ENCODE measurements around the gene HELLS. TPM values are rescaled to one million over a fixed set of nuclear protein-coding genes. Genes with fewer than 3 reads are reported as not detected.

HELLS gene
- total RNA-seq, 1 experiment from 2014 or later = 291 TPM

GRCh38 chr10:94641480-94641879 is 95.9 kb downstream of the HELLS start:
- no peak overlapping the region for H3K27ac Mint-ChIP-seq
- WGBS (ENCODE audit: extremely low coverage, insufficient read length, low lambda C conversion rate) = no CpG with 5 or more reads among the region's 4 CpGs
- H3K4me3 Mint-ChIP-seq = no peak overlapping the region

More at GRCh38 chr10:94641480-94641879, 95.9 kb downstream of the HELLS start:
- H2BK5ac ChIP-seq (ENCODE audit: insufficient read length, low read length) = no peak overlapping the region
- no peaks in the 10 kb centered on the region for H3K4me1 Mint-ChIP-seq
- H4K5ac ChIP-seq (ENCODE audit: insufficient read length, low read depth, low read length) = no peak overlapping the region
- H3K4me2 ChIP-seq (ENCODE audit: insufficient read depth, insufficient read length, low read length) = no peak overlapping the region
- H4K91ac ChIP-seq (ENCODE audit: insufficient read length, low read depth, low read length) = no peak overlapping the region
- peaks cover 18 to 24% (median 23%) of the 10 kb centered on the region in 3 experiments for H3K36me3 Mint-ChIP-seq (ENCODE audit: insufficient read depth in 1 of 3, low read depth in 3 of 3)
- H3K4ac ChIP-seq (ENCODE audit: low read depth, low read length) = no peak overlapping the region
- DNase-seq = no peak
- H2AK5ac ChIP-seq (ENCODE audit: insufficient read length, low read length) = no peak overlapping the region
- no peak overlapping the region for H3T11ph ChIP-seq (ENCODE audit: low read length)
- no peak overlapping the region for H3K23ac ChIP-seq (ENCODE audit: insufficient read length, low read depth, low read length)
- H4K8ac ChIP-seq (replicated peaks; ENCODE audit: insufficient read length, low read depth, low read length) = no peak overlapping the region
- H3K79me1 ChIP-seq (ENCODE audit: insufficient read depth, low read depth, low read length, poor library complexity, severe bottlenecking) = no peaks in the 10 kb centered on the region
- no peak overlapping the region for H2BK120ac ChIP-seq (ENCODE audit: low read depth, low read length, poor library complexity, severe bottlenecking)
- no peaks in the 10 kb centered on the region for H3K27me3 ChIP-seq (ENCODE audit: insufficient read depth, low read length)
- no peak overlapping the region for H3K56ac ChIP-seq (ENCODE audit: insufficient read length, low read depth, low read length)
- no peak overlapping the region for H3K27ac ChIP-seq (ENCODE audit: insufficient read length, low read depth, low read length)
- no peaks in the 10 kb centered on the region for H3K23me2 ChIP-seq (ENCODE audit: insufficient read length, low read depth, low read length, poor library complexity, severe bottlenecking)
- H3K9ac ChIP-seq (ENCODE audit: extremely low read depth, insufficient read length, low read length) = no peak overlapping the region
- no peak for TF ChIP-seq CTCF (conservative IDR thresholded peaks at IDR 0.05)
- H3K9me3 Mint-ChIP-seq = peaks cover 17 to 21% of the 10 kb centered on the region in 2 experiments
- H2BK12ac ChIP-seq (ENCODE audit: insufficient read length, low read depth, low read length) = no peak overlapping the region
- H3K14ac ChIP-seq (ENCODE audit: insufficient read depth, low read length) = no peak overlapping the region
- no peak overlapping the region for H3K18ac ChIP-seq (ENCODE audit: insufficient read length, low read depth, low read length)
- H4K20me1 ChIP-seq (ENCODE audit: control insufficient read depth, insufficient read depth, insufficient read length) = no peaks in the 10 kb centered on the region
- H2AFZ ChIP-seq (ENCODE audit: low read length) = no peak overlapping the region
- no peaks in the 10 kb centered on the region; the same call in 1 of the 2 replicates for H3K27me3 Mint-ChIP-seq (ENCODE audit: low read depth)
- no peaks in the 10 kb centered on the region for H3K4me1 ChIP-seq (ENCODE audit: insufficient read depth, low read length)
- H2BK20ac ChIP-seq (ENCODE audit: low read depth, low read length, poor library complexity, severe bottlenecking) = no peak overlapping the region
- H3K79me2 ChIP-seq (ENCODE audit: insufficient read depth, low read length) = no peaks in the 10 kb centered on the region
- no peak overlapping the region for H2BK15ac ChIP-seq (ENCODE audit: low read depth, low read length)
- no peaks in the 10 kb centered on the region for H3K9me3 ChIP-seq (ENCODE audit: control insufficient read depth, low read depth, low read length)

Data from H9 (cell line).